ENCODE results near the gene MET.

DNA sequence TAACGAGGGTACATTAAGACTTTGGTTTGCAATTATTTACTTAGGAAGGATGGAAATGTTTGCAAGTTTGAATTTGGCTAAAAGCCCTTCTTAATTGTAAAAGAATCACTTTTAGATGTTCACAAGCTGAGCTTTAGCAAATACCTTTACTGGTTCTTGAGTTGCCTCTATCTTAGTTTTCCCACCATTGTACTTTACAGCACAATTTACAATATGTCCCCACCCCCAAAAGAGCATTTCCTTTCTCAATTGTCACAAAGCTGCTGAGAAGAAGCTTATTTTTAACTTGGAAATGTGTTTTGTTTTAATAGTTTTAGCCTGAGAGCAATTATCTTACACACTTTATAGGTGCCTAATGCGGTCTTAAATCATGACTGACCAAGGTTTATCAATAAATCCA is 81.1 kb downstream of the MET start:
- TF ChIP-seq TCF12 (IDR thresholded peaks at IDR 0.05; ENCODE audit: low read depth) (no peak), CREB1 (IDR thresholded peaks at IDR 0.05; ENCODE audit: low read depth) (no peak), CEBPB (IDR thresholded peaks at IDR 0.05) (no peak), EP300 (IDR thresholded peaks at IDR 0.05; ENCODE audit: borderline replicate concordance) (no peak), FOXM1 (IDR thresholded peaks at IDR 0.05; ENCODE audit: borderline replicate concordance, low read depth) (no peak)
- TF ChIP-seq, protein P1, sequence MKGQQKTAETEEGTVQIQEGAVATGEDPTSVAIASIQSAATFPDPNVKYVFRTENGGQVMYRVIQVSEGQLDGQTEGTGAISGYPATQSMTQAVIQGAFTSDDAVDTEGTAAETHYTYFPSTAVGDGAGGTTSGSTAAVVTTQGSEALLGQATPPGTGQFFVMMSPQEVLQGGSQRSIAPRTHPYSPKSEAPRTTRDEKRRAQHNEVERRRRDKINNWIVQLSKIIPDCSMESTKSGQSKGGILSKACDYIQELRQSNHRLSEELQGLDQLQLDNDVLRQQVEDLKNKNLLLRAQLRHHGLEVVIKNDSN (IDR thresholded peaks at IDR 0.05): no peak
- TF ChIP-seq, protein P2, sequence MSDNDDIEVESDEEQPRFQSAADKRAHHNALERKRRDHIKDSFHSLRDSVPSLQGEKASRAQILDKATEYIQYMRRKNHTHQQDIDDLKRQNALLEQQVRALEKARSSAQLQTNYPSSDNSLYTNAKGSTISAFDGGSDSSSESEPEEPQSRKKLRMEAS (IDR thresholded peaks at IDR 0.05): no peak
- TF ChIP-seq, protein P3, sequence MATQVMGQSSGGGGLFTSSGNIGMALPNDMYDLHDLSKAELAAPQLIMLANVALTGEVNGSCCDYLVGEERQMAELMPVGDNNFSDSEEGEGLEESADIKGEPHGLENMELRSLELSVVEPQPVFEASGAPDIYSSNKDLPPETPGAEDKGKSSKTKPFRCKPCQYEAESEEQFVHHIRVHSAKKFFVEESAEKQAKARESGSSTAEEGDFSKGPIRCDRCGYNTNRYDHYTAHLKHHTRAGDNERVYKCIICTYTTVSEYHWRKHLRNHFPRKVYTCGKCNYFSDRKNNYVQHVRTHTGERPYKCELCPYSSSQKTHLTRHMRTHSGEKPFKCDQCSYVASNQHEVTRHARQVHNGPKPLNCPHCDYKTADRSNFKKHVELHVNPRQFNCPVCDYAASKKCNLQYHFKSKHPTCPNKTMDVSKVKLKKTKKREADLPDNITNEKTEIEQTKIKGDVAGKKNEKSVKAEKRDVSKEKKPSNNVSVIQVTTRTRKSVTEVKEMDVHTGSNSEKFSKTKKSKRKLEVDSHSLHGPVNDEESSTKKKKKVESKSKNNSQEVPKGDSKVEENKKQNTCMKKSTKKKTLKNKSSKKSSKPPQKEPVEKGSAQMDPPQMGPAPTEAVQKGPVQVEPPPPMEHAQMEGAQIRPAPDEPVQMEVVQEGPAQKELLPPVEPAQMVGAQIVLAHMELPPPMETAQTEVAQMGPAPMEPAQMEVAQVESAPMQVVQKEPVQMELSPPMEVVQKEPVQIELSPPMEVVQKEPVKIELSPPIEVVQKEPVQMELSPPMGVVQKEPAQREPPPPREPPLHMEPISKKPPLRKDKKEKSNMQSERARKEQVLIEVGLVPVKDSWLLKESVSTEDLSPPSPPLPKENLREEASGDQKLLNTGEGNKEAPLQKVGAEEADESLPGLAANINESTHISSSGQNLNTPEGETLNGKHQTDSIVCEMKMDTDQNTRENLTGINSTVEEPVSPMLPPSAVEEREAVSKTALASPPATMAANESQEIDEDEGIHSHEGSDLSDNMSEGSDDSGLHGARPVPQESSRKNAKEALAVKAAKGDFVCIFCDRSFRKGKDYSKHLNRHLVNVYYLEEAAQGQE (IDR thresholded peaks at IDR 0.05; ENCODE audit: low read depth): no peak
